Measurements from ENCODE around the gene BARX1.
"Not testable (repeated sequence)": the region's sequence is repeated elsewhere in the genome, so short reads cannot be mapped to it uniquely, and the experiment has no call there.

The BARX1 gene

DNA sequence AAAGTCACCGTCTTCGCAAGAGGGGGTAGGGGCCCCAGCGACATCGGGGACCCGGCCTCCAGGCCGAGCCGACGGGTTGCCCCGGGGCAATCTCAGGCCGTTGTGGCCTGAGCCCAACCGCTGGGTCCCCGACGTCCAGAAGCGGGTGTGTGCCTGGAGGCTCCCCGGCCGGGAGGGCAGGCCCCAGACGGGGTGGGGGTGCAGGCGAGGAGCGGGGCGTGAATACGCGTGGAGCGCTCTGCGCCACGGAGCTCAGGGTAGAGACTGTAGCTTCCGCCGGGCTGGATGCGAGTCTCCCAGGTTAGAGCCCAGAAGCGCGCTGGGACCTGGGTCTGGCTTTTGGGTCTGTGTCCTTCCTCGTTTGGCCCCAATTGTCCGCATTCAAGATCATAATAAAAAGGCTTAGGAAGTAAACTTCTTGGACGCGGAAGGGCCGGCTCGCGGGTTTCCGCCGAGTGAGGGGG, 3.5 kb downstream of the BARX1 start:
- DNase-seq (ENCODE audit: low read depth, low spot score), result no peak

DNA sequence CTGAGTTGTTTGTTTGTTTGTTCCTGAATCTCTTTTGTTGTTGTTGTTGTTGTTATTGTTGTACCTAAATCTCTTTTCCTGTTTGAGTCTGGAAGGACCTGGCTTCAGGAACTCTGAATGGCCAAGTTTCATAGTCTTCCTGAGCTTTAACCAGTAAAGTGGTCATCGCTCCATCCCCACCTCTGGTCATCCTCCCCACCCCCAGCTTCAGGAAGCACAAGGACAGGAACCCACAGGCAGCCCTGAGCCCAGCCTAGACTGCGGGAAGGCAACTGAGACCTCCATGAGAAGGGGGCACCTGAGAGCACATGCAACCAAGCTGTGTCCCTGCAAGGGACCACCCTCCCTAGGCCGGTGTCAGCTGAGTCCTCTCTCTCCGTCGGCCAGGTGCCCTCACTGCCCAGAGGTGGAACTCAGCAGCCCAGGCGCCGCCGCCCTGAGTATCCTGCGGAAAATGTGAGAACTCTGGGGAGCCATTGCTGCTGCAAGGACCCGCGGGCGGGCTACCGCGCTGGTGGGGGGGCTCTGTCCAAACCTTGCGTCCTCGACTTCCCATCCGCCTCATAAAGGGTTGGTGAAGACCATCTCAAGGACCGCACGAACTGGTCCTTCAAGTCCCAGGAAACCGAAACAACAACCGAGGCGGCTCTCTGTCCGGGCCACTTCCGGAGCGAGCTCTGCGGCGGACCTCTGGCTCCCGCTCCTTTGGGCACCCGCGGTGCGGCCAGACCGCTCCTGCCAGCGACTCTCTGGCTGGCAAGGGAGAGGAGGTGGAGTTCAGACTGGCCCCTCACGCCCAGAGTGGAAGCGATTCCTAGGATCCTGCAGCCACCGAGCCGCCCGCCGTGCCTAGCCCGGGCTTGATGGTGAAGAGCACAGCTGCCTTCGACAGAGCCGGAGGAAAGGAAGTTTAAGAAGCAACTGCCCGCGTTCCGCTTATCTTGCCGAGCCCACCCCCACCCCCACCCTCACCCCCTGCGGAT, 4.2 kb downstream of the BARX1 start:
- DNase-seq (ENCODE audit: low read depth, low spot score), result no peak

DNA sequence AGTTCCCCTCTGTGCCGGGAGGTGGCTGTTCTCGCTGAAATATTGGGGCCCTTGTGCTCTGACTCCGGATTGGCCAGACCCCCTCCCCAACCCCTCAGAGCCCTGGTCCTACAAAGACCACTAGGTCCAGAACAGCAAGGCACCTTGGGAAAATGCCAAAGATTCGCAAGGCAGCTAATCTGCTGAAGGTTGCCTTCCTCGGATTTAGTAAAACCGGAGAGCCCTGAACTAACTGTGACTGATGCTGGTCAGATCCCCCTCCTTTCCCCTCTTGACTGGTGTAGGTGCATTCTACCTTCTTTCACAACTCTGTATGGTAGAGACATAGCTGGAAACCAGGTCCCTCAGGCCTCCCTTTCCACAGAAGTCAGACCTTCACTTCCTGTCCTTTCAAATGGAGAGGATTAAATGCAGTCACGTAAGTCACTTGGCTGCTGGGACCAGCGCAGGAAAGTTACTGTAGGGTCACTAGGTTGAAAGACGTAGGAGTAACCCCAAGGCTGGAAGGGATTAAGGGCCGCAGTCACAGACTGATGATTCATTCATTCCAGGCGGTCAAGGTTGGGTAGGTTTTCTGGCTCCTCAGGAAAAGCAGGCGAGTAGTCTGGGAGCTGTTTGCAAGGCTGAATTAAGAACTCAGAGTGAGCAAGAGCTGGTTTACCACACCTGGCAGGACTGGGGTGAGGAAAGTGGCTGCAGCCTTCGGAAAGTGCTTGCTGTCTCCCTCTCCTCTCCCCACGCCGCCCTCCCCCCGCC, 5.3 kb downstream of the BARX1 start:
- no peak for DNase-seq (ENCODE audit: low read depth, low spot score)

DNA sequence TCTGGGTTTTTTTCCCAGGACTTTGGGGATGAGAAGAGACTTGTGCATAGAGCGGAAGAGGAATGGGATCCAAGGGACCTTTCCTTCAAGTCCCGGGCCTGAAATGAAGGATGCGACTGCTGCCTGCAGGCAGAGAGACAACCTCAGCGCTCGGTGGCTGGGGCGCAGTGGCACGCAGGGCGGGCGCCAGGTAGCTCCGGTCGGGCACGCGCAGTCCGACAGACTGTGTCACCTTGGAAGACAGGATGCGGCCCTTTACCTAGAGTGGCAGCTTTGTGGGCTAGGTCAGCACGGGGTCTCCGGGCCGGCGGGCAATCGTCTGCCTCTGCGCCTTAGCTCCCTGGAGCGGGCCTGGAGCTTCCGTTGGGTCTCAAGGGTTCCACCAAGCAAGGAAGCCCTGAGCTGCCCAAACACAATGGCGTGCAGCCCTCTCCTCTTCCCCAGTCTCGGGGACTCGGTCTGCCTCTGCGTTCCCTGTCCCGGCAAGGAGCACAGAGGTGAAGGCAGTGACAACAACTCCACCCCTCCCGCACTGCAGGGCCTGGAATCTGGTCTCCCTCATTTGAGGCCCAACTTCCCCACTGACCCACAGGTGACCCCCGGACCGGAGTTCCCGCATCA, 6.0 kb downstream of the BARX1 start:
- DNase-seq (ENCODE audit: low read depth, low spot score), result no peak

DNA sequence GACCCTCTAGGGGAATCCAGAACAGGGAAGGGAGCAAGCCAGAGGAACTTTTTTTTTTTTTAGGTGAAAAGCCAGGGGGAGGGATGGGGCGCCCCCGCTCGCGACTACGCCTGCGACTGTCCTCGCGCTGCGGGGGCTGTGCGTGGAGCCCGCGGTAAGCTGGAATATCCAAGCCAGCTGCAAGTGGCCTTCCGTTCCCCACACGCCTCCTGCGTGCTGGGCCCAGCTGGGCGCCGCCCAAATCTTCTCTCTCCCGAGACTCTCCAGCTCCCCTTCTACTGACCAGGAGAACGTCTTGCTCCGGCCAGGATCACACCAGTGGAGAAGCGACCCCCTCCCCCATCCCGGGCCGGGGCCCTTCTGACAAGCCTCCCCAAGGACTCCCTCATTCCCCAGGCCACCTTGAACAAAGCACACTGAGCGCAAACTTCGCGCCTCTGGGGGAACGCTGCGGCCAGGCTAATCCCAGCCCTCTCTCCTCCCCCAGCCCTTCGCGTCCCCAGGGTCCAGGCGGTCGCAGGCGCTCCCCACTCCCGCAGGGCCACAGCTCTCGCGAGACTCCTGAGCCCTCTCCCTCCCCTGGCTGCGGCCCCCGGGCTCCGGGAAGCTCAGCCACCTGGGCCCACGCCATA, 6.6 kb downstream of the BARX1 start:
- no peak for DNase-seq (ENCODE audit: low read depth, low spot score)

DNA sequence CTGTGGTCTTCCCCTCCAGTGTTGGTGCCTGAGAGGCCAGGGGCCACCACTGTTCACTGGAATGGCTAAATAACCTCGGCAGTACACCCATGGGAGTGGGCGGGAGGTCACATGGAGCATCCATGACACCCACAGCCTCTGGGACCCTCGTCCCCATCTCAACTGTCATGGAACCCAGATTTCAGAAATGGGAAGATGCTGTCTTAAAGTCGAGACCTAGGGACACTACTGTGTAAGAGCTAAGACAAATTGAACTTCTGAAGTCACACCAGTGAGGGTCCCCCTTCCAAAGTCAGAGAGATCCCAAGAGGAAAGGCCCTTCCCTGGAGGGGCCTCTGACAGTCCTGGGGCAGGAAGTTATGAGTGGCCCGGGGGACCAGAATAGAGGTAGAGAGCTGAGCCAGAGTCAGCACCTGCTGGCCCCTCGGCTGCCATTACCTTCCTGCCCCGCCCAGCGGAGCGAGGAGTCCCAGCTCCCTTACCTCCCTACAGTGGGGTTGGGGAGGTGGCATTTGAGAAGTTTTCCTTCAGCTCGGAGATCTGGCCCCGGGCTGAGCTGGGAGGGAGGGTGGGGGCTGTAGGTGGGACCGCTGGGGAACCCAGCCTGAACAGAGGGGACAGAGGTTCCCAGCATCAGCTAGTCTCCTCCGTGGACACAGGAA, 7.6 kb downstream of the BARX1 start:
- no peak for DNase-seq (ENCODE audit: low read depth, low spot score)

DNA sequence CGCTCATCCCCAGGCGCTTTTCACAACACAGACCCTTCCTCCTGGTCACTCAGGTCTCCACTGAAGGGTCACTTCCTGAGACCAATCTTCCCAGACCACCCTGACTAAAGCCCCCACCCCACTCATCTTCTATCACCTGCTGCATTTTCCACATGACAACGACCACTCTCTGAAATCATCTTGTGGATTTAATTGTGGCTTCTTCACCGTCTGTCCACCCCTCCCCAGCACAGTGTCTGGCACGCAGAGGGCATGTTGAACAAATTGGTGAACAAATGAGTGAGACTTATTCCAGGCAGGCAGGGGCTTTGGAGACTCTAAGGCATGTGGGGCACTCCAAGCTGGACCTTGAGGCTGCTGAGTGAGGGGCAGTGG, 8.8 kb downstream of the BARX1 start:
- DNase-seq (ENCODE audit: low read depth, low spot score), result no peak

DNA sequence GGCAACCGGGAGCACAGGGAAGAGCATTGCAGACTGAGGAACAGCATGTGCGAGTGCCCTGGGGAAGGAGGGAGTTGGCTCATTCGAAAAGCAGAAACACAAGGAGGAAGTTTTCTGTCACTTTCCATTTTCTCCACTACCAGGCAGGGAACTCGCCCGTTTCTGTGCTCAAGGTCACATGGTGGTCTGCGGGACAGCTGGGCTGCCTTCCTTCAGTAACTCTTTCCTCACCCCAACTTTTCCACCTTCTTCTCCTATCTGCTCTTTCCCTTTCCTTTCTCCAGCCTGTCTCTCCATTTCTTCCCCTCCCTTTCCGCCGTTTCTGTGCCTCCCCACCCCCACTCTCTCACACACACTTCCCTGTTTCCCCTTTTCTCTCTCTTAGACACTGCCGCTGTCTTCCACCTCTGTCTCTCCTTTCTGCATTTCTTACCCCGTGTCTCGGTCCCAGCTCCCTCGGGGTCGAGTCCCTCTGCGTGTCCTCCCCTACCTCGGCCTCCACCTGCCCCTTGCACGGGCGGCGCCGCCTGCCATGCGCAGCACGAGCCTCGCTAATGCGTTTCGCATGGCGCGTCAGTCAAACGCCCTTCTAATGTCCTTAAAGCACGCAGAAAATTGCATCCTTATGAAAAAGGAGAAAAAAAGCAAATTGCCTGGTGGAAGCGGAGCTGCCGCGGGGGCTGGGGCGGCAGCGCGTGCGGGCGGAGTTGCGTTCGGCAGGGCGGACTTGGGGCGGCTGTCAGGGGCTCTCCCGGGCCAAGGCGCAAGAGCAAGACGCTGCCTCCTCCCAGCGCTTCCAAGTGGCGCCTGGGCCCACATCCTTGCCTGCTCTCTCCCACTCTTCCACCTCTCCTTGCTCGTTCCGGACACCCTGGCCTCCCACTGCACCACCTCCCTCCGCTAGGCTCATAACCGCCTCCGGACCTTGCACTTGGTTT, 9.5 kb downstream of the BARX1 start:
- no peak for DNase-seq (ENCODE audit: low read depth, low spot score)

DNA sequence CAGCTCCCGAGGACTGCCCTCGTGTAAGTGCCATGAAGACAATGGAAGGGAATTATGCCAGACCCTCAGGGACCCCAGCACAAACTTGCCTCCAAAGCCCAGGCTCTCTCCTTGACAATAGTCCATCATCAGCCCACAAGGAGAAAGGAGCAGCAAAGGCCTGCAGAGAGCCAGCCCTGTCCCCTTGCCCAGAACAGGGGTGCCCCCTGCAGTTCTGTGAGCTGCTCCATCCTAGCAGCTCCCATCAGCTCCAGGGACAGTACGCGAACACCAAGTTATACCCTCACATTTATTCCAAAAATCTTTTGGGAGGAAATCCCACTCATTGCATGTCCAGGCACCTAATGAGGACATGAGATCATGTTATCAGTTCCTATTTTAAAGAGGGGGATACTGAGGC, 11.1 kb downstream of the BARX1 start:
- no peak for DNase-seq (ENCODE audit: low read depth, low spot score)

DNA sequence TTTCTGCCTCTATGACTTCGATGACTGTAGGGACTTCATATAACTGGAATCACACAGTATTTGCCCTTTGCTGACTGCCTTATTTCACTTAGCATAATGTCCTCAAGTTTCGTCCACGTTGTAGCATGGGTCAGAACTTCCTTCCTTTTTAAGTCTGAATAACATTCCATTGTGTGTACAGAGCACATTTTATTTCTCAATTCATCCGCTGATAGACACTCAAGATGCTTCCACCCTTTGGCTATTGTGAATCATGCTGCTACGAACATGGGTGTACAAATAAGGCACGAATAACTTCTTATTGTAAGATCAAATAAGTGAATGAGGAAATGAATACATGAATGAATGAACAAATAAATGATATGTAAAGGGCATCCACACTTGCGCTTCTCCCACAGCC, 13.0 kb downstream of the BARX1 start:
- no peak for DNase-seq (ENCODE audit: low read depth, low spot score)

DNA sequence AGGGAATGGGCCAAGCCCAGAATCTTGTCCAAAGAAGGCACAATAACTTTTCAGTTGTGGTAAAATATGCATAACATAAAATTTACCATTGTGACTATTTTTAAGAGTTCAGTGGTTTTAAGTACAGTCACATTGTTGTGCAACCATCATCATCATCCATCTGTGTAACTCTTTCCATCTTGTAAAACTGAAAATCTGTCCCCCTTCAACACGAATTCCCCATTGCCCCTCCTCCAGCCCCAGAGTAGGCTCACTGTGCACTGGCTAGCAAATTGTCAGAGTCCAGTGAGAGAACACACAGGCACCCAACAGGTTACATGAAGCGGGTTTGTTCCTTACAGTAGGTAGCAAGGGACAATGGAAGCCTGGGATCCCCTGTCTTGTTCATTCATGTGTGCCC, 13.7 kb downstream of the BARX1 start:
- no peak for DNase-seq (ENCODE audit: low read depth, low spot score)

DNA sequence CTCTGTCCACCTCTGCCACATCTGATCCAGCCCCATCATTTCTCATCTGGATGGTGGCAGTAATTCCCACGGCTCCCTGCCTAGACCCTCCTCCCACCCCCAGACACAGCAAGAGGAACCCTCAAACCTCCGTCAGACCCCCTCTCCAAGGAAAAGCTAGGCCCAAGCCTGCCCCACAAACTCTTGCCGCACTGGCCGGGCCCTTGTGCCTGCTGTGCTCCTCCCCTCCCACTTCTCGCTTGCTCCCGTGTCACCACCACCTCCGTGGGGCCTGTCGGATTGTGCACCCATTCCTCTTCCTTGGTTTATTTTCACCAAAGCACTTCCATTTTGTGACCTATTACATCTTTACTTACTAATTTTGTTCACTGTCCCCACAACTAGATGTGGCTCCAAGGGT, 14.2 kb downstream of the BARX1 start:
- no peak for DNase-seq (ENCODE audit: low read depth, low spot score)

DNA sequence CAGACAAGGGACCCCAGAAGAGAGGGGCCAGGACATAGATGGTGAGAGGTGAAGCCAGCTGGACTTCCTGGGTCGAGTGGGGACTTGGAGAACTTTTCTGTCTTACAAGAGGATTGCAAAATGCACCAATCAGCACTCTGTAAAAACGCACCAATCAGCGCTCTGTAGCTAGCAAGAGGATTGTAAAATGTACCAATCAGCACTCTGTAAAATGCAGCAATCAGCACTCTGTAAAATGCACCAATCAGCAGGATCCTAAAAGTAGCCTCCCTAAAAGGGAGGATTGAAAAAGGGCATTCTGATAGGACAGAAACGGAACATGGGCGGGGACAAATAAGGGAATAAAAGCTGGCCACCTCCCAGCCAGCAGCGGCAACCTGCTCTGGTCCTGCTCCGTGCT, 15.6 kb downstream of the BARX1 start:
- not testable (repeated sequence) for DNase-seq (ENCODE audit: low read depth, low spot score)

DNA sequence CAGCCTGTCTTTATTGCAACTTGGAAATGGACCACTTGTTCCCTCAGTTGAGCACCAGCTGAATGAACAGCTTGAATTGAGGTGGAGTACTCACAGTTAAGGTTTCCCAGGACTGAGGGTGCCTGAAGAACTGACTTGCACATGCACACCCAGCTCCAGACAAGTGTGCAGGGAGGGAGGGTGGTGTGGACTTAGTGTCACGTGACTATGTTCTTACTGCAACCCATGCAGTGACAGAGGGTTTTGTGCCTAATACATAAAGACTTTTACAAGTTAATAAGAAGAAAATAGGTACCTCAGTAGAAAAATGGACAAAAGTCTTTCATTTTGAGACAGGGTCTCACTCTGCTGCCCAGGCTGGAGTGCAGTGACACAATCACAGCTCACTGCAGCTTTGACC, 18.0 kb downstream of the BARX1 start:
- DNase-seq (ENCODE audit: low read depth, low spot score), result no peak

DNA sequence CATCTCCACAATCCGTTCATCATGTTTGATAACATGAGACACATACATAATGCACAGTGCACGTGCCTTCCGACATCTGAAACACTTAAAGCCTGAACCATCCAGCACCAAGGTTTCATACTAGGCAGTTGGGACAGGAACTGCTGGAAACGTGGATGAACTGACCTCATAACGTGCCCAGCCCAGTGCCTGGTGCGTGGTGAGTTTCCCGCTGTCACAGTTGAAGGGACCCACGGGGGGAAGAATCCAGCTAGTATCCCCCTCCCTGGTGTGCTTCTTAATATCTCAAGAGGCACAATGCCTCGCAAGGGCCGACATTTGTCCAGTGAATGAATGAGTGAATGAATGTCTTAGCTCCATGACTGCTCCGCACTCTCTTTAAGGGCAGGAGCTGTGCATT, 23.2 kb downstream of the BARX1 start:
- DNase-seq (ENCODE audit: low read depth, low spot score), result no peak

DNA sequence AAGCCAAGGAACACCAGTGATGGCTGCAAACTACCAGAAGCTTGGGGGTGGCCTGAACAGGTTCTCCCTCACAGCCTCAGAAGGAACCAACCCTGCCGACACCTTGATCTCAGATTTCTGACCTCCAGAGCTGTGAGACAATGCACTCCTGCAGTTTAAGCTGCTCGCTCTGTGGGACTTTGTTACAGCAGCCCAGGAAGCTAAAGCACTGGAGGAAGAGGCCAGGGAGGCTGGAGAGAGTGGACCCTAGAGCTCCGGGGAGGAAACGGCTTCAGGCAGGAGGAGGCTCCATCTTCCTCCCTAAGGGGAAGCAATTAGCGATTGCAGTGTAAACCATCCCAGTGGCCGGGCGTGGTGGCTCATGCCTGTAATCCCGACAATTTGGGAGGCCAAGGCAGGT, 25.1 kb downstream of the BARX1 start:
- DNase-seq (ENCODE audit: low read depth, low spot score), result no peak

DNA sequence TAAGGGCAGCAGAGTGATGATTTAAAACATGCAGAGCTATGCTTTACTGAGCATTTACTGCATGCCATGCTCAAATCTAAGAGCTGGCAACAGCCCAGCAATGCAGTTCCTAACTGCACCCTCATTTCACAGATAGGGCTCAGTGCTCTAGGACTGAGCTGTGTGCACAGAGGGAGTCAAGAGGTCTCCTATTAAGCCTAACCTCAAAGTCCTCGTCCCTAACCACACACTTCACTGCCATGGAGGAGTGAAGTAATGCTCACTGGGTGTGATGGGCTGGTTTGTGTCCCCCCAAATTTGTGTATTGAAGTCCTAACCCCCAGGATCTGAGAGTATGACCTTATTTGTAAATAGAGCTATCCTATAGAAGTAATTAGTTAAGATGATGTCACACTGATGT, 25.9 kb downstream of the BARX1 start:
- DNase-seq (ENCODE audit: low read depth, low spot score), result no peak

DNA sequence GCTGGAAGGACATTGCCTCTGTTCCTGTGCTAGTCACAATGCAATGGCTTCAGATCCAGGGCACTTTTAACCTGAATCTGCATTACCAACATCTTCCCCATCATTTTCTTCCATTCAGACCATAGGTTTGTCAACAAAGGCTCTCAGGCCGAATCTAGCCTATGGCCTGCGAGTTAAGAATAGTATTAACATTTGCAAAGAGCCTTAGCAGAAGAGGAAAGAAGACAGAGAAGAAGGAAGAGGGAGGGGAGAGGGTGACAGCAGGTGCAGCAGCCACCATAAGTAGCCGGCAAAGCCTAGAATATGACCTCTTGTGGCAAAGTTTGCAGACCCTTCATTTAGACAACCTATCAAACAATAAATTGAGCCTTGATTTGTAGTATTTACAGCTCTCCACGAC, 32.6 kb downstream of the BARX1 start:
- DNase-seq (ENCODE audit: low read depth, low spot score), result no peak

DNA sequence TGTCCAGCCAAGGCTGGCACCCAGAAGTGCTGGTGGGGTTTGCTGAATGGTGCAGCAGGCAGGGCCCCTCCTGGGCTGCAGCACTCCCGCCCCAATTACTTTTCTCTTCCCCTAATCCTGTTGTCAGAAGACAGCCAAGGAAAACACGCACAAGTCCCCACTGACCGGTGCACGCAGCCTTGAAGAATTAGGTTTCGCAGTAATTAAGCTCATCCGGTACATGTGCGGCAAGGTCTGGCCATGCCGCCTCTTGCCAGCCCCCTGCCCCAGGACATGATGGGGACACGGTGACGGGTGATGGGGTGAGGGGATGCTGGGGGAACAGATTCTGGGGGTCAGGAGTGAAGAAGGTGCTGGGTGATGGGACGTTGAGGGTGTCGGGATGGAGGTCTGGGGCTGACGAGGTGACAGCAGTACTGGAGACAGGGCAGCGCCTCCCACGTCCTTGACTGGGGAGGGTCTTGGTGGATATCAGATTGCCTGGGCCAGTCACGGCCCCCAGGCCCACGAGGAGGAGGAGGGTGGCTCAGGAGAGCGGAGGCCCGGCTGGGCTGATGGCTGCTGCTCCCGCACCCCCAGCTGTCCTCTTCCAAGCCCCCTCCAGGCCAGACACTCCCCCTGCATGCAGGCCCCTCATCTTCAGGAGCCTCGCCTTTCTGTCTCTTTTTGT, 34.9 kb downstream of the BARX1 start:
- no peak for DNase-seq (ENCODE audit: low read depth, low spot score)

DNA sequence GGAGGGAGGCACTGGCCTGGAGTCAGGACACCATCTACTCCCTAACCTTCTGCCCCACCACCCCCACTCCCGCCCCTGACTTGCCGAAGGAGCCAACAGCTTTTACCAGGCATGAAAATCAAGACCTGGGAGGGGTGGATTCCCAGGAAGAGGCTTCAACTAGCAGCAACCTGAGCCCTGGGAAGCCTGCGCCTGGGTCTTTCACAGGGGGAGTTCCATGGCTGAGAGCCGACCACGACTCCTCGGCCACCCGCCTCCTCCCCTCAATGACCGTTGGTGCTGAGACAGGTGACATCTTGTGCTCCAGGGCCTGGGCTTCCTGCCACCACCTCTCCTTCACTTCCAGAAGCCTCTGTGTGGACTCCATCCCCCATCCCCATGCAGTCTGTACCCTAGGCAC, 37.1 kb downstream of the BARX1 start:
- DNase-seq (ENCODE audit: low read depth, low spot score), result no peak
